NB4 (cell line): ENCODE data around the gene ARHGAP15.

Experiments
- MYC ChIP-seq: IDR thresholded peaks from 2 replicates; pipeline ENCODE4 v1.6.1; 2011; ENCODE audit warnings: low read depth, low read length
- POLR2A ChIP-seq: IDR thresholded peaks from 2 replicates; pipeline ENCODE4 v1.6.1; 2011; ENCODE audit warnings: mild to moderate bottlenecking; ENCODE audit not compliant: insufficient read length; ENCODE audit errors: extremely low read depth
- TF ChIP-seq, protein P1 (sequence below): IDR thresholded peaks from one replicate; pipeline ENCODE4 v1.5.1; 2012; ENCODE audit warnings: low read depth, low read length
- TF ChIP-seq, protein P2 (sequence below): IDR thresholded peaks from 2 replicates; pipeline ENCODE4 v1.6.1; 2011; ENCODE audit warnings: low read depth, low read length

- TF ChIP-seq, protein P1, sequence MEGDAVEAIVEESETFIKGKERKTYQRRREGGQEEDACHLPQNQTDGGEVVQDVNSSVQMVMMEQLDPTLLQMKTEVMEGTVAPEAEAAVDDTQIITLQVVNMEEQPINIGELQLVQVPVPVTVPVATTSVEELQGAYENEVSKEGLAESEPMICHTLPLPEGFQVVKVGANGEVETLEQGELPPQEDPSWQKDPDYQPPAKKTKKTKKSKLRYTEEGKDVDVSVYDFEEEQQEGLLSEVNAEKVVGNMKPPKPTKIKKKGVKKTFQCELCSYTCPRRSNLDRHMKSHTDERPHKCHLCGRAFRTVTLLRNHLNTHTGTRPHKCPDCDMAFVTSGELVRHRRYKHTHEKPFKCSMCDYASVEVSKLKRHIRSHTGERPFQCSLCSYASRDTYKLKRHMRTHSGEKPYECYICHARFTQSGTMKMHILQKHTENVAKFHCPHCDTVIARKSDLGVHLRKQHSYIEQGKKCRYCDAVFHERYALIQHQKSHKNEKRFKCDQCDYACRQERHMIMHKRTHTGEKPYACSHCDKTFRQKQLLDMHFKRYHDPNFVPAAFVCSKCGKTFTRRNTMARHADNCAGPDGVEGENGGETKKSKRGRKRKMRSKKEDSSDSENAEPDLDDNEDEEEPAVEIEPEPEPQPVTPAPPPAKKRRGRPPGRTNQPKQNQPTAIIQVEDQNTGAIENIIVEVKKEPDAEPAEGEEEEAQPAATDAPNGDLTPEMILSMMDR, result no peak
- TF ChIP-seq POLR2A (no peak), MYC (no peak)
- TF ChIP-seq, protein P2, sequence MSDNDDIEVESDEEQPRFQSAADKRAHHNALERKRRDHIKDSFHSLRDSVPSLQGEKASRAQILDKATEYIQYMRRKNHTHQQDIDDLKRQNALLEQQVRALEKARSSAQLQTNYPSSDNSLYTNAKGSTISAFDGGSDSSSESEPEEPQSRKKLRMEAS, result no peak
Measured at GRCh38 chr2:143279672-143280071, 150.5 kb downstream of the ARHGAP15 start.
